A549 (cell line): ENCODE measurements around the gene VSNL1. TPM values are rescaled to one million over a fixed set of nuclear protein-coding genes. Genes with fewer than 3 reads are reported as not detected.

Experiments
- ATAC-seq, 2 experiments: fragments of 200-7000 bp in 1 of 2; fragments of >200 bp in 1 of 2; cut with Nextera tagmentation in 1 of 2; cut with Tn5 transposase in 1 of 2; 3 replicates each; pipeline versions ENCODE4 v1.8.0 to v1.9.1; 2018 to 2020; ENCODE audit warnings: mild to moderate bottlenecking in 1 of 2, moderate library complexity in 1 of 2
- CTCF ChIA-PET: fragments of 300-600 bp; sonication (Branson Sonifier 250); formaldehyde crosslinking; extraction: SDS; loops from one replicate; lab custom pipeline; 2021; ENCODE audit warnings: antibody characterized with exemption, inconsistent platforms; lab: Yijun Ruan, JAX
- POLR2A ChIA-PET: fragments of 350-600 bp; formaldehyde crosslinking; extraction: SDS; loops from one replicate; lab custom pipeline; 2021; ENCODE audit warnings: antibody characterized with exemption, inconsistent platforms; lab: Yijun Ruan, JAX
- DNase-seq, 2 experiments: peaks; one replicate each; pipeline versions ENCODE4 v3.0.0 to v3.0.0-alpha.2; 2011 to 2016; ENCODE audit warnings: low read depth in 1 of 2, low spot score in 1 of 2
- FAIRE-seq: peaks from 2 replicates; lab custom pipeline; 2011; peaks lifted over from hg19 to GRCh38; lab: Jason Lieb, UNC
- H3K27ac ChIP-seq, 2 experiments: fragments of >200 bp; sonication (Bioruptor Twin); formaldehyde crosslinking; 3 replicates each; pipeline ENCODE4 v1.5.1; 2016 to 2017
- H3K4me1 ChIP-seq: fragments of >200 bp; sonication (Bioruptor Twin); formaldehyde crosslinking; 3 replicates; pipeline ENCODE4 v1.6.1; 2016
- H3K4me2 ChIP-seq: fragments of >200 bp; sonication (Bioruptor Twin); formaldehyde crosslinking; 3 replicates; pipeline ENCODE4 v1.6.1; 2016
- H3K4me3 ChIP-seq: fragments of >200 bp; sonication (Bioruptor Twin); formaldehyde crosslinking; 3 replicates; pipeline ENCODE4 v1.5.1; 2016
- H3K9me3 ChIP-seq: fragments of >200 bp; sonication (Bioruptor Twin); formaldehyde crosslinking; 3 replicates; pipeline ENCODE4 v1.6.1; 2016
- ATOH8 ChIP-seq: fragments of 250-450 bp; sonication (Bioruptor Pico); IDR thresholded peaks from 2 replicates; pipeline ENCODE4 v1.5.0; 2020; ENCODE audit warnings: low read depth, mild to moderate bottlenecking, moderate library complexity
- BCL3 ChIP-seq: fragments of >200 bp; sonication (Bioruptor Twin); formaldehyde crosslinking; IDR thresholded peaks from 3 replicates; pipeline ENCODE4 v1.6.1; 2016
- BHLHE40 ChIP-seq: IDR thresholded peaks from 2 replicates; pipeline ENCODE4 v1.6.1; 2012; ENCODE audit warnings: low read depth, low read length, inconsistent platforms
- CBX8 ChIP-seq: fragments of 200-600 bp; sonication (generic); IDR thresholded peaks from 2 replicates; pipeline ENCODE4 v1.6.1; 2016
- CHD4 ChIP-seq: fragments of 200-600 bp; sonication (generic); IDR thresholded peaks from 2 replicates; pipeline ENCODE4 v1.6.1; 2016; ENCODE audit warnings: antibody characterized with exemption, mild to moderate bottlenecking, borderline replicate concordance
- CTCF ChIP-seq: fragments of >200 bp; sonication (Bioruptor Twin); formaldehyde crosslinking; IDR thresholded peaks from 3 replicates; pipeline ENCODE4 v1.5.1; 2016
- E2F6 ChIP-seq: IDR thresholded peaks from 2 replicates; pipeline ENCODE4 v1.6.1; 2012; ENCODE audit warnings: low read depth, borderline replicate concordance
- EHF ChIP-seq: fragments of 250-450 bp; sonication (Bioruptor Pico); IDR thresholded peaks from 2 replicates; pipeline ENCODE4 v1.5.0; 2020; ENCODE audit warnings: mild to moderate bottlenecking
- ELK1 ChIP-seq: fragments of 150-350 bp; IDR thresholded peaks from 2 replicates; pipeline ENCODE4 v1.6.1; 2014; ENCODE audit warnings: low read depth, mild to moderate bottlenecking, low read length
- EP300 ChIP-seq, 2 experiments: fragments of >200 bp; sonication (Bioruptor Twin); formaldehyde crosslinking; IDR thresholded peaks; 2 replicates in 1 of 2; 3 replicates in 1 of 2; pipeline ENCODE4 v1.6.1; 2016 to 2017
- FOSB ChIP-seq: fragments of 250-450 bp; sonication (Bioruptor Pico); IDR thresholded peaks from 2 replicates; pipeline ENCODE4 v1.5.0; 2020; ENCODE audit warnings: mild to moderate bottlenecking, moderate library complexity
- FOSL2 ChIP-seq, 2 experiments: fragments of 450-650 bp in 1 of 2; fragments of >200 bp in 1 of 2; sonication (Bioruptor Twin) in 1 of 2; formaldehyde crosslinking; IDR thresholded peaks; 2 replicates each; pipeline versions ENCODE4 v1.5.0 to v1.6.1; 2016 to 2020; ENCODE audit warnings: mild to moderate bottlenecking in 1 of 2, moderate library complexity in 1 of 2
- HDAC2 ChIP-seq: fragments of 200-600 bp; sonication (generic); IDR thresholded peaks from 2 replicates; pipeline ENCODE4 v1.6.1; 2016
- HOXA7 ChIP-seq: fragments of 250-450 bp; sonication (Bioruptor Pico); IDR thresholded peaks from 2 replicates; pipeline ENCODE4 v1.5.0; 2020; ENCODE audit warnings: mild to moderate bottlenecking, moderate library complexity
- HOXB5 ChIP-seq: fragments of 250-450 bp; sonication (Bioruptor Pico); IDR thresholded peaks from 2 replicates; pipeline ENCODE4 v1.5.0; 2020; ENCODE audit warnings: mild to moderate bottlenecking, moderate library complexity
- MAX ChIP-seq: IDR thresholded peaks from 2 replicates; pipeline ENCODE4 v1.6.1; 2012
- MAZ ChIP-seq: fragments of 150-350 bp; IDR thresholded peaks from 2 replicates; pipeline ENCODE4 v1.6.1; 2014; ENCODE audit warnings: antibody characterized with exemption, low read depth, low read length, borderline replicate concordance
- POLR2AphosphoS2 ChIP-seq: conservative IDR thresholded peaks from 2 replicates; pipeline ENCODE4 v1.6.1; 2012; ENCODE audit warnings: low read length, improper control_type of control experiment, inconsistent platforms
- RARB ChIP-seq: fragments of 250-450 bp; sonication (Bioruptor Pico); IDR thresholded peaks from 2 replicates; pipeline ENCODE4 v1.8.0; 2021; ENCODE audit warnings: mild to moderate bottlenecking, moderate library complexity
- SMC3 ChIP-seq: fragments of >200 bp; sonication (Bioruptor Twin); formaldehyde crosslinking; IDR thresholded peaks from 3 replicates; pipeline ENCODE4 v1.6.1; 2018; ENCODE audit warnings: inconsistent platforms
- ZC3H11A ChIP-seq: fragments of 450-650 bp; IDR thresholded peaks from 2 replicates; pipeline ENCODE4 v1.6.1; 2014; ENCODE audit warnings: antibody characterized with exemption, mild to moderate bottlenecking
- ZSCAN20 ChIP-seq: fragments of 250-450 bp; sonication (Bioruptor Pico); IDR thresholded peaks from 2 replicates; pipeline ENCODE4 v1.8.0; 2022; ENCODE audit warnings: mild to moderate bottlenecking, moderate library complexity
- WGBS: methylation state at CpG from one replicate; pipeline ENCODE4 v1.1.6; 2017; ENCODE audit errors: missing lambda C conversion rate; 5-methylcytosine and 5-hydroxymethylcytosine counted together
- polyA plus RNA-seq, 4 experiments: library from polyadenylated mRNA; depleted of rRNA in 3 of 4; stranded (reverse); fragments of >200 nt; fragmentation: RNase III in 1 of 4; extraction: RNeasy Plus Mini Kit Qiagen cat#74134 plus additional on column Dnase treatment in 1 of 4; gene quantifications; 2 replicates in 3 of 4; 3 replicates in 1 of 4; pipeline ENCODE4 v1.2.3, GENCODE V29; 2011 to 2017

VSNL1 gene
- polyA plus RNA-seq, 2 of the 4 experiments (the other 2 are of a cell fraction): not detected

- FAIRE-seq (no peak), ATAC-seq (peak in 1 of 2 experiments; percentile 36; a peak in 2 of 6 replicates), DNase-seq (no peak)
- TF ChIP-seq BHLHE40: no peak
- TF ChIP-seq E2F6: no peak
- TF ChIP-seq RARB (CRISPR knock-in tag): no peak
- TF ChIP-seq HOXB5 (CRISPR knock-in tag): no peak
- TF ChIP-seq EHF (CRISPR knock-in tag): no peak
- no peak for TF ChIP-seq ZC3H11A
- no peak for TF ChIP-seq ZSCAN20 (CRISPR knock-in tag)
- no peak for TF ChIP-seq ATOH8 (CRISPR knock-in tag)
- TF ChIP-seq MAX: no peak
- no peak for TF ChIP-seq BCL3
- no peak for TF ChIP-seq MAZ
- TF ChIP-seq CHD4: no peak
- TF ChIP-seq SMC3: no peak
- Histone ChIP-seq H3K4me1 (no peaks in the 10 kb centered on the region), H3K27ac (no peak overlapping the region), H3K9me3 (peaks cover 6% of the 10 kb centered on the region; the same call in 1 of the 3 replicates), H3K4me3 (no peak overlapping the region), H3K4me2 (no peak overlapping the region)
- 20% methylated on average over 2 of the region's 2 CpGs for WGBS
- CTCF ChIA-PET: interaction anchor here (0.6 to 1.8 kb wide), 5 partner anchors 10 to 1385 kb away, joined by 3 to 6 read pairs (median 3); no protein-coding TSS in a partner anchor
- POLR2A ChIA-PET: no interaction called here
Observed at GRCh38 chr2:17628349-17629261, 88.1 kb downstream of the VSNL1 start.

GRCh38 chr2:17630089-17630488, 89.6 kb downstream of the VSNL1 start:
- no peak for DNase-seq
- POLR2A ChIA-PET: no interaction called here
- Histone ChIP-seq H3K4me2 (no peak overlapping the region), H3K9me3 (peaks cover 6% of the 10 kb centered on the region; the same call in 1 of the 3 replicates), H3K27ac (no peak overlapping the region), H3K4me1 (no peaks in the 10 kb centered on the region)
- no peak for FAIRE-seq
- no peak for ATAC-seq
- 59% methylated on average over 4 of the region's 4 CpGs for WGBS
- no peak for TF ChIP-seq ELK1
- TF ChIP-seq, all 56 proteins: peak for 0
- no peak overlapping the region for H3K4me3 ChIP-seq
- CTCF ChIA-PET: interaction anchor here (1.1 to 1.5 kb wide), 2 partner anchors 15 to 16 kb away, joined by 4 to 5 read pairs; no protein-coding TSS in a partner anchor

GRCh38 chr2:17634997-17635396, 94.5 kb downstream of the VSNL1 start:
- ChIA-PET POLR2A (no interaction called here), CTCF (interaction anchor here (1.3 to 6.6 kb wide), 3 partner anchors 11 to 39 kb away, joined by 4 to 53 read pairs (median 10); no protein-coding TSS in a partner anchor)
- Histone ChIP-seq H3K4me1 (no peaks in the 10 kb centered on the region), H3K9me3 (no peaks in the 10 kb centered on the region), H3K4me2 (no peak overlapping the region), H3K27ac (no peak overlapping the region), H3K4me3 (no peak overlapping the region)
- ATAC-seq (no peak), DNase-seq (no peak), FAIRE-seq (no peak)
- 77% methylated on average over 4 of the region's 4 CpGs for WGBS
- TF ChIP-seq BHLHE40 (no peak), EP300 (IDR thresholded peaks at IDR 0.05) (no peak), HDAC2 (no peak), ZSCAN20 (CRISPR knock-in tag) (no peak), POLR2AphosphoS2 (no peak), CBX8 (no peak), HOXA7 (CRISPR knock-in tag) (no peak), ATOH8 (CRISPR knock-in tag) (no peak), CTCF (no peak), FOSL2 (IDR thresholded peaks at IDR 0.05) (no peak), FOSL2 (CRISPR knock-in tag; IDR thresholded peaks at IDR 0.05) (no peak), FOSB (CRISPR knock-in tag) (no peak)
